Keratinocyte (primary cell): Measurements from ENCODE around the gene SNCAIP. TPM values are rescaled to one million over a fixed set of nuclear protein-coding genes. Genes with fewer than 3 reads are reported as not detected.

Experiments used
- DNase-seq: peaks from one replicate; pipeline ENCODE4 v3.0.0-alpha.2; 2011; ENCODE audit warnings: low read depth, missing footprints, low spot score
- FAIRE-seq: peaks from 2 replicates; lab custom pipeline; 2011; peaks lifted over from hg19 to GRCh38; lab: Jason Lieb, UNC
- H2AFZ ChIP-seq: 2 replicates; pipeline ENCODE4 v1.6.0; 2012; ENCODE audit warnings: low read length, control low read depth, inconsistent platforms; ENCODE audit not compliant: control insufficient read depth
- H3K27ac ChIP-seq: 2 replicates; pipeline ENCODE4 v1.5.1; 2011; ENCODE audit warnings: low read length; ENCODE audit not compliant: control insufficient read depth, insufficient read depth
- H3K27me3 ChIP-seq: 3 replicates; pipeline ENCODE4 v1.6.0; 2011; ENCODE audit warnings: low read length; ENCODE audit not compliant: control insufficient read depth, insufficient read depth; ENCODE audit errors: extremely low read depth
- H3K36me3 ChIP-seq, 2 experiments: 2 replicates in 1 of 2; 3 replicates in 1 of 2; pipeline ENCODE4 v1.5.1; 2011; ENCODE audit warnings: low read length in 2 of 2, mild to moderate bottlenecking in 1 of 2; ENCODE audit not compliant: control insufficient read depth in 2 of 2, insufficient read depth in 2 of 2; ENCODE audit errors: extremely low read depth in 1 of 2
- H3K4me1 ChIP-seq: 3 replicates; pipeline ENCODE4 v1.5.1; 2011; ENCODE audit warnings: low read length; ENCODE audit not compliant: control insufficient read depth, insufficient read depth; ENCODE audit errors: extremely low read depth
- H3K4me2 ChIP-seq: 3 replicates; pipeline ENCODE4 v1.6.0; 2011; ENCODE audit warnings: low read depth, low read length; ENCODE audit not compliant: control insufficient read depth, insufficient read depth; ENCODE audit errors: extremely low read depth
- H3K4me3 ChIP-seq, 3 experiments: fragments of 200-600 bp in 1 of 3; sonication (generic) in 1 of 3; 2 replicates in 2 of 3; 3 replicates in 1 of 3; pipeline ENCODE4 v1.5.1; 2011 to 2016; ENCODE audit warnings: low read length in 3 of 3, mild to moderate bottlenecking in 3 of 3, control low read depth in 2 of 3, inconsistent platforms in 1 of 3, low read depth in 1 of 3, mixed read lengths in 1 of 3, mixed run types in 1 of 3, moderate library complexity in 1 of 3; ENCODE audit not compliant: control insufficient read depth in 2 of 3, insufficient read depth in 2 of 3; ENCODE audit errors: extremely low read depth in 1 of 3
- H3K79me2 ChIP-seq: 2 replicates; pipeline ENCODE4 v1.6.0; 2012; ENCODE audit warnings: low read length; ENCODE audit not compliant: control insufficient read depth, insufficient read depth
- H3K9ac ChIP-seq: 3 replicates; pipeline ENCODE4 v1.6.0; 2011; ENCODE audit warnings: low read length; ENCODE audit not compliant: control insufficient read depth, insufficient read depth; ENCODE audit errors: extremely low read depth
- H3K9me1 ChIP-seq: 3 replicates; pipeline ENCODE4 v1.6.0; 2011; ENCODE audit warnings: low read length; ENCODE audit not compliant: control insufficient read depth, insufficient read depth; ENCODE audit errors: extremely low read depth
- H3K9me3 ChIP-seq: 2 replicates; pipeline ENCODE4 v1.5.1; 2012; ENCODE audit warnings: low read depth, low read length; ENCODE audit not compliant: control insufficient read depth
- H4K20me1 ChIP-seq: 3 replicates; pipeline ENCODE4 v1.6.0; 2011; ENCODE audit warnings: low read length; ENCODE audit not compliant: control insufficient read depth, insufficient read depth; ENCODE audit errors: extremely low read depth
- EZH2 ChIP-seq: IDR thresholded peaks from one replicate; pipeline ENCODE4 v1.6.1; 2012; ENCODE audit warnings: inconsistent platforms, mild to moderate bottlenecking, low read length, moderate library complexity
- dilution Hi-C: fragments of 300-500 bp; cut with MboI; formaldehyde crosslinking; loops from one replicate; pipeline ENCODE4 v1.7.0; 2020; ENCODE audit warnings: low sequenced_read_pairs; ENCODE audit not compliant: extremely low pct_ligation_motif_present
- polyA plus RNA-seq, 5 experiments: library from polyadenylated mRNA; depleted of rRNA in 3 of 5; stranded (reverse) in 3 of 5; stranded (forward) in 1 of 5; unstranded in 1 of 5; fragments of >200 nt; gene quantifications; 1 replicate in 1 of 5; 2 replicates in 3 of 5; 3 replicates in 1 of 5; pipeline versions ENCODE4 v1.2.1 to v1.2.3, GENCODE V29; 2011 to 2012; ENCODE audit warnings: missing spikeins in 2 of 5, low read depth in 1 of 5, low replicate concordance in 1 of 5
- TF ChIP-seq, protein P1 (sequence below), 3 experiments: IDR thresholded peaks in 1 of 3; conservative IDR thresholded peaks in 1 of 3; optimal IDR thresholded peaks in 1 of 3; 2 replicates in 2 of 3; 3 replicates in 1 of 3; pipeline versions ENCODE3 to v1.5.1; 2011; ENCODE audit warnings: low read length in 3 of 3, mild to moderate bottlenecking in 3 of 3, moderate library complexity in 2 of 3, control low read depth in 1 of 3, inconsistent platforms in 1 of 3; ENCODE audit not compliant: insufficient read depth in 2 of 3; ENCODE audit errors: extremely low read depth in 1 of 3

The SNCAIP gene
- polyA plus RNA-seq, 1 donor (not counting 4 experiments of a cell fraction or from before 2014, with no cell fraction given): not detected

DNA sequence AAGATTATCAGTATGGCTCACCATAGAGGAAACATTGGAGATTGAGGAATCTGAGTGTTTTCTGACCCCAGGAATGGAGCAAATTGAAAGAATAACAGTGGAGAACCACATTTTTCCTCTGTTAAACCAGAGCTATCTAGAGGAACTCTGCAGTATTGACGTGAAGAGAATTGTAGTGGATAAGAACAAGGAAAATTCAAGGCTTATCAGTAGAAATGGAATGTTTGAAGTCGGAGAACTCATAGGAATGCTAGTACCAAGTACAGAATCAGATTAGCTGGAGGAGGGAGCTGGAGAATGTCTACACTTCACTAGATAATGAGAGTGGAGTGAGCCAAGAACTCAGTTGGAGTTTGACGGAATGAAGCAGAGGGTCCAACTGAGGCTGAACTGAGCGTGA lies 50.3 kb downstream of the SNCAIP start:
- DNase-seq: no peak
- TF ChIP-seq, protein P1, sequence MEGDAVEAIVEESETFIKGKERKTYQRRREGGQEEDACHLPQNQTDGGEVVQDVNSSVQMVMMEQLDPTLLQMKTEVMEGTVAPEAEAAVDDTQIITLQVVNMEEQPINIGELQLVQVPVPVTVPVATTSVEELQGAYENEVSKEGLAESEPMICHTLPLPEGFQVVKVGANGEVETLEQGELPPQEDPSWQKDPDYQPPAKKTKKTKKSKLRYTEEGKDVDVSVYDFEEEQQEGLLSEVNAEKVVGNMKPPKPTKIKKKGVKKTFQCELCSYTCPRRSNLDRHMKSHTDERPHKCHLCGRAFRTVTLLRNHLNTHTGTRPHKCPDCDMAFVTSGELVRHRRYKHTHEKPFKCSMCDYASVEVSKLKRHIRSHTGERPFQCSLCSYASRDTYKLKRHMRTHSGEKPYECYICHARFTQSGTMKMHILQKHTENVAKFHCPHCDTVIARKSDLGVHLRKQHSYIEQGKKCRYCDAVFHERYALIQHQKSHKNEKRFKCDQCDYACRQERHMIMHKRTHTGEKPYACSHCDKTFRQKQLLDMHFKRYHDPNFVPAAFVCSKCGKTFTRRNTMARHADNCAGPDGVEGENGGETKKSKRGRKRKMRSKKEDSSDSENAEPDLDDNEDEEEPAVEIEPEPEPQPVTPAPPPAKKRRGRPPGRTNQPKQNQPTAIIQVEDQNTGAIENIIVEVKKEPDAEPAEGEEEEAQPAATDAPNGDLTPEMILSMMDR (optimal IDR thresholded peaks at IDR 0.05 in 1 of 3, IDR thresholded peaks at IDR 0.05 in 1 of 3, conservative IDR thresholded peaks at IDR 0.05 in 1 of 3; ENCODE audit: extremely low read depth in 1 of 3, insufficient read depth in 2 of 3, low read length in 3 of 3): no peak
- no peak for TF ChIP-seq EZH2
- H3K4me3 ChIP-seq: no peak overlapping the region
- dilution Hi-C loops: no loop called here
- no peak overlapping the region for H3K27ac ChIP-seq
- no peaks in the 10 kb centered on the region for H3K9me3 ChIP-seq
- no peak for FAIRE-seq
- H3K79me2 ChIP-seq: no peaks in the 10 kb centered on the region
- H3K9ac ChIP-seq: no peak overlapping the region
- no peak overlapping the region for H3K4me2 ChIP-seq
- no peaks in the 10 kb centered on the region for H3K27me3 ChIP-seq
- no peaks in the 10 kb centered on the region for H3K9me1 ChIP-seq
- H3K4me1 ChIP-seq: no peaks in the 10 kb centered on the region
- H3K36me3 ChIP-seq: no peaks in the 10 kb centered on the region
- H2AFZ ChIP-seq: no peak overlapping the region
- no peaks in the 10 kb centered on the region for H4K20me1 ChIP-seq

DNA sequence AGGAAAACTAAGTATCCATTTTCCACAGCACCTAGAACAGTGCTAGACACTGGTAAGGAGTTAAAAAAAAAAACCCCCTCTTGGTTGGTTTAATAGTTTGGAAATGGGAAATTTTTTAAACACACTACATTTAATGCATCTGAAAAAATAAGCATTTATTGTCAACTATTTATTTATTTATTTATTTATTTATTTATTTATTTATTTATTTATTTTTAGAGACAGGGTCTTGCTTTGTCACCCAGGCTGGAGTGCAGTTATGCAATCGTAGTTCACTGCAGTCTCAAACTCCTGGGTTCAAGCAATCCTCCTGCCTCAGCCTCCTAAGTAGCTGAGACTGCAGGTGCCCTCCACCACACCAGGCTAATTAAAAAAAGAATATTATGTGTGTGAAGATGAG lies 51.6 kb downstream of the SNCAIP start:
- no peak overlapping the region for H3K9ac ChIP-seq
- H3K9me1 ChIP-seq: no peaks in the 10 kb centered on the region
- DNase-seq (no peak), FAIRE-seq (no peak)
- H3K27ac ChIP-seq: no peak overlapping the region
- TF ChIP-seq, protein P1 (optimal IDR thresholded peaks at IDR 0.05 in 1 of 3, IDR thresholded peaks at IDR 0.05 in 1 of 3, conservative IDR thresholded peaks at IDR 0.05 in 1 of 3; ENCODE audit: extremely low read depth in 1 of 3, insufficient read depth in 2 of 3, low read length in 3 of 3): no peak
- TF ChIP-seq EZH2: no peak
- H3K36me3 ChIP-seq: no peaks in the 10 kb centered on the region
- dilution Hi-C loops: no loop called here
- H3K4me2 ChIP-seq: no peak overlapping the region
- H3K79me2 ChIP-seq: no peaks in the 10 kb centered on the region
- no peak overlapping the region for H3K4me3 ChIP-seq
- H3K9me3 ChIP-seq: no peaks in the 10 kb centered on the region
- no peaks in the 10 kb centered on the region for H3K27me3 ChIP-seq
- no peak overlapping the region for H2AFZ ChIP-seq
- H4K20me1 ChIP-seq: no peaks in the 10 kb centered on the region
- H3K4me1 ChIP-seq: no peaks in the 10 kb centered on the region
